Natural killer cell (primary cell): ENCODE measurements around the gene RENBP. TPM values are rescaled to one million over a fixed set of nuclear protein-coding genes. Genes with fewer than 3 reads are reported as not detected.

Experiments used
- ATAC-seq, 3 donors: fragments of 150-1000 bp in 2 of 3; fragments of 200-7000 bp in 1 of 3; cut with Tn5 transposase; 1 replicate in 1 of 3; 2 replicates in 2 of 3; pipeline ENCODE4 v1.10.0; 2021; ENCODE audit warnings: mild to moderate bottlenecking in 2 of 3, moderate library complexity in 2 of 3
- DNase-seq, 2 donors: peaks; one replicate each; pipeline versions ENCODE4 v3.0.0 to v3.0.0-alpha.2; 2013 to 2021; ENCODE audit warnings: mixed read lengths in 1 of 2
- H3K27ac ChIP-seq: one replicate; pipeline ENCODE4 v1.5.1; 2013; ENCODE audit warnings: mild to moderate bottlenecking, low read length
- H3K27me3 ChIP-seq: one replicate; pipeline ENCODE4 v1.6.1; 2013; ENCODE audit warnings: low read length; ENCODE audit not compliant: control insufficient read depth, insufficient read depth
- H3K36me3 ChIP-seq: one replicate; pipeline ENCODE4 v1.6.1; 2013; ENCODE audit warnings: low read length; ENCODE audit not compliant: control insufficient read depth, insufficient read depth
- H3K4me1 ChIP-seq: one replicate; pipeline ENCODE4 v1.6.1; 2013; ENCODE audit warnings: low read length; ENCODE audit not compliant: control insufficient read depth, insufficient read depth
- H3K4me3 ChIP-seq: one replicate; pipeline ENCODE4 v1.5.1; 2013; ENCODE audit warnings: low read length
- H3K9me3 ChIP-seq: one replicate; pipeline ENCODE4 v1.6.1; 2013; ENCODE audit warnings: low read length; ENCODE audit not compliant: control insufficient read depth, insufficient read depth
- H3K27ac Mint-ChIP-seq, 2 donors: one replicate each; pipeline ENCODE4 v1.8.0; 2022; ENCODE audit warnings: mild to moderate bottlenecking in 2 of 2, mixed read lengths in 2 of 2, moderate library complexity in 1 of 2
- H3K27me3 Mint-ChIP-seq, 2 donors: one replicate each; pipeline ENCODE4 v1.8.0; 2022; ENCODE audit warnings: low read depth in 2 of 2, mixed read lengths in 2 of 2
- H3K36me3 Mint-ChIP-seq: one replicate; pipeline ENCODE4 v1.8.0; 2022; ENCODE audit warnings: mixed read lengths
- H3K4me1 Mint-ChIP-seq, 2 donors: one replicate each; pipeline ENCODE4 v1.8.0; 2022; ENCODE audit warnings: mixed read lengths in 2 of 2
- H3K4me3 Mint-ChIP-seq: one replicate; pipeline ENCODE4 v1.8.0; 2022; ENCODE audit warnings: mild to moderate bottlenecking, moderate library complexity, mixed read lengths
- H3K9me3 Mint-ChIP-seq, 2 donors: one replicate each; pipeline ENCODE4 v1.8.0; 2022; ENCODE audit warnings: mixed read lengths in 2 of 2
- WGBS: methylation state at CpG from one replicate; pipeline ENCODE4 v1.1.7; 2013; ENCODE audit warnings: missing lambda C conversion rate; ENCODE audit not compliant: insufficient coverage; 5-methylcytosine and 5-hydroxymethylcytosine counted together
- intact Hi-C: fragments of 100-400 bp; cut with micrococcal nuclease; formaldehyde crosslinking; loops from one replicate; pipeline ENCODE4 v1.14.2; 2022
- total RNA-seq, 4 donors: library from RNA; stranded (reverse); fragments of 120-200 nt in 1 of 4; gene quantifications; one replicate each; pipeline versions ENCODE4 v1.2.3 to v1.2.4, GENCODE V29; 2013 to 2022
- TF ChIP-seq, protein P1 (sequence below): fragments of 200-600 bp; IDR thresholded peaks from one replicate; pipeline ENCODE4 v1.8.0; 2022; ENCODE audit warnings: antibody characterized with exemption

The RENBP gene
- total RNA-seq, 3 donors from 2014 or later (not counting 1 experiment from before 2014, with no cell fraction given) = 14.3 to 17.1 (median 15.2) TPM

DNA sequence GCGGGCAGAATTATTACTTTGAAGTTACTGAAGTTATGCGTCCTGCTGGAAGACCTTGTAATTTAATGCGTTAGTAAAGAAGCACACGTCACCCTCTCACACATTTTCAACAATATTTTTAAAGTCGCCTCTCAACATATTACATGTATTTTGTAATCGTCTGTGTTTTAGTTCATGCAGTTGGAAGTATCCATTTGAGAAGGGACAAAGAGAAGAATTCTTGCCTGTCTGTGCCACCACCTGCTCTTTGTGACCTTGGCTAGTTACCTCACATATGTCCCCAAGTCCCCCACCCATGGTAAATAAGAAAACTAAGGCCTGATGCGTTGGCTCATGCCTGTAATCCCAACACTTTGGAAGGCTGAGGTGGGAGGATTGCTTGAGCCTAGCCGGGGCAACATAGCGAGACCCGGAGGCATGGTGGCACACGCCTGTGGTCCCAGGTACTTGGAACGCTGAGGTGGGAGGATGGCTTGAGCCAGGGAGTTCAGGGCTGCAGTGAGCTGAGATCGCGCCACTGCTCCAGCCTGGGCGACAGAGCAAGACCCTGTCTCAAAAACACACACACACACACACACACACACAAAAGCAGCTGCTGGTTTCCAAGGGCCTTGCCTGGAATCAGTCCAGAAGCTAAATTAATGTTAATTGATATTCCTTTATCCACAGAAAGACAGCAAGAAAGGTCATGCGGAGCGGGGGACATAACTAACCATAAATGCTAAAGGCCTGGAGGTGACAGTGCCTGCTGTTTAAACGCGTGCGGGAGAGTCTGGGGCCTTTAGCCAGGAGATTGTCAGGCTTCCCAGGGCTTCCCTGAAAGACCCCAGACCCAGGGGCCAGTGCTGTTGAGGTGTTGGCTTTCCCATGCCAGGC is 28.9 kb upstream of the RENBP start:
- no peaks in the 10 kb centered on the region for H3K9me3 ChIP-seq
- 78% methylated on average over 10 of the region's 20 CpGs for WGBS
- H3K4me3 ChIP-seq = peak overlapping the region; percentile 59
- Mint-ChIP-seq H3K4me1 (peaks cover 23 to 25% of the 10 kb centered on the region in 2 donors), H3K9me3 (no peaks in the 10 kb centered on the region), H3K27me3 (no peaks in the 10 kb centered on the region), H3K4me3 (peak overlapping the region; percentile 86), H3K36me3 (no peaks in the 10 kb centered on the region), H3K27ac (peak overlapping the region; percentile 99 to 100)
- no peaks in the 10 kb centered on the region for H3K27me3 ChIP-seq
- no peak for ATAC-seq
- TF ChIP-seq, protein P1, sequence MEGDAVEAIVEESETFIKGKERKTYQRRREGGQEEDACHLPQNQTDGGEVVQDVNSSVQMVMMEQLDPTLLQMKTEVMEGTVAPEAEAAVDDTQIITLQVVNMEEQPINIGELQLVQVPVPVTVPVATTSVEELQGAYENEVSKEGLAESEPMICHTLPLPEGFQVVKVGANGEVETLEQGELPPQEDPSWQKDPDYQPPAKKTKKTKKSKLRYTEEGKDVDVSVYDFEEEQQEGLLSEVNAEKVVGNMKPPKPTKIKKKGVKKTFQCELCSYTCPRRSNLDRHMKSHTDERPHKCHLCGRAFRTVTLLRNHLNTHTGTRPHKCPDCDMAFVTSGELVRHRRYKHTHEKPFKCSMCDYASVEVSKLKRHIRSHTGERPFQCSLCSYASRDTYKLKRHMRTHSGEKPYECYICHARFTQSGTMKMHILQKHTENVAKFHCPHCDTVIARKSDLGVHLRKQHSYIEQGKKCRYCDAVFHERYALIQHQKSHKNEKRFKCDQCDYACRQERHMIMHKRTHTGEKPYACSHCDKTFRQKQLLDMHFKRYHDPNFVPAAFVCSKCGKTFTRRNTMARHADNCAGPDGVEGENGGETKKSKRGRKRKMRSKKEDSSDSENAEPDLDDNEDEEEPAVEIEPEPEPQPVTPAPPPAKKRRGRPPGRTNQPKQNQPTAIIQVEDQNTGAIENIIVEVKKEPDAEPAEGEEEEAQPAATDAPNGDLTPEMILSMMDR = no peak
- no peaks in the 10 kb centered on the region for H3K36me3 ChIP-seq
- intact Hi-C loops = no loop called here
- peak overlapping the region; percentile 81 for H3K27ac ChIP-seq
- peaks cover 34% of the 10 kb centered on the region for H3K4me1 ChIP-seq
- DNase-seq = no peak

DNA sequence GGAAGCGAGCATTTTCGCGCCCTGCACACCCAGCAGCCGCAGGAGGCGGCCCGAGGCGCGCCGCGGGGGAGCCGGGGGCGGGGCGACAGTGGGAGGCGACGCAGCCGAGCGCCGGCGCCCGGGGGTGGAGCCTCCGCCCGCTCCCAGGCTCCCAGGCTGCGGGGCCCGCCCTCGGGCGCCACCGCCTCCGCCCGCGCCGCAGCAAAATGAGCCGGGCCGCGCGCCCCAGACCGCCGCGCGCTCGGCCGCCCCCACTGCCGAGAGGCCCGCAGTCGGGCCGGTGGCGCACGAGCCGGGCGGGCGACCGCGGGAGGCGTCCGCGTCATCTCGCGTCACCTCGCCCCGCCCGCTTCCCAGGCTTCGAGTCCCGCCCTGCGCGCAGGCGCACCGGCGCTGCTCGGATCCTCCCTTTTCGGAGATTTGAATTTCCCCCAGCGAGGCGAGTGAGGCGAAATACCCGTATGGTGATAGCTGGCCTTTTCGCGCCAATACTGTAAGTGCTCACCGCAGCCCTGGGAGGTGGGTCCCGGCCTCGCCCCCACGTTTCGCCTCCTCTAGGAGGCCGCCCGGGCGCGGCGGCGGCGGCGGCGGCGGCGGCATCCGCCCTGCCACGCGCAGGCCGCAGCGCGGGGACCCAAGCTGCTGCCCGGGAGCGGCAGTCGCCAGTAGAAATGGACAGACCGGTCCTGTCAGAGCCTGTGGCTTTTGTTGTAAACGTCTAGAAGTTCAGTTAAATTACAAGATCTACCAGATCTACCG is 28.1 kb upstream of the RENBP start, which contains the start of gene TMEM187:
Gene TMEM187 (plus strand): TSS at position 387 of the 759 bp plus-strand sequence. CDS start 9,309 bp downstream, outside the sequence.
- H3K4me1 Mint-ChIP-seq = peaks cover 32 to 33% of the 10 kb centered on the region in 2 donors
- ATAC-seq = peak; percentile 61 to 76 (median 63)

DNA sequence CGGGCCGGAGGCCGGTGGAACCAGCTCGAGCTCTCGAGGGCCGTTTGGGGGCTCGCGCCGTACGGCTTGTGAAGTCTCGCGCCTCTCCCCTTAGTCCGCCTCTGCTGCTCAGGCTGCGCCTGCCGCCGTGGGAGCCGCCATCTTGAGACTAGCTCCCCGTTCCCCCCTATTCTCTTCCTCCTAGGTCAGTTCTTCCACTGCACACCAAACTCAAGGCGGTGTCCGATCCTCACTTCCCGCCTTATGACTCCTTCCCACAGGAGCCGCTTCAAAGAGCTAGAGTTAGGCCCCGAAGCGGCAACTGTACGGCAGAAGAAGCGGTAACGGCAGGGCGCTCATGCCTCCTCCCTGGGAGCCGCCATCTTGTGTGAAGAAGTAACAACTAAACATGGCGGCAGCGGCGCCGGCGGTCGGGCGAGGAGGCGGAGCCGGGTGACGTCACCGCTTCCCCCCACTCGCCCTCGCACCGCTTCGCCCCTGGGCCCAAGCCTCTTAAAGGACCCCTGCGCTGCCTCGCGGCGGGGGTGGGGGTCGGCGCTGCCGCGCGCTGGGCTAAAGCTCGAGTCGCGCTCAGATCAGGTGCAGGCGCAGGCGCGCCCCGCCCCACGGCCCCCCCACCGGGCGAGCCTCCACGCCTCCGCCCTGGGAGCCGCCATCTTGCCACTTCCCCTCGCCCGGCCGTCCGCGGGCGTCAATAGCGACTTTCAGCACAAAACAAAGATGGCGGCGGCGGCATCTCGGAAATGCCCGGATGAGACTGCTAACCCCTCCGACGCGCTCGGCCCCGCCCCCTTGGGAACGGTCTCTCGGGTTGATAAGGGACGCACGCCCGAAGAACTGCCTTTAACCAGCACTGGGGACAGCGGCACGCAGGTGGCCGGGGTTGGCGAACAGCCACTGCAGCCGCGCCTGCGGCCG is 27.3 kb upstream of the RENBP start, which contains the start of gene HCFC1:
Gene HCFC1 (minus strand): TSS at position 369 of the 918 bp plus-strand sequence. CDS start 978 bp downstream, outside the sequence.
- intact Hi-C loops = loop anchor here (2.0 kb wide), 1 partner anchor 401 kb away; no protein-coding TSS in a partner anchor
- ATAC-seq (peak; percentile 50 to 71 (median 56)), DNase-seq (peak; percentile 85 to 93)
- peak within 1 kb of the TSS; percentile 100 for H3K4me3 Mint-ChIP-seq
- Histone ChIP-seq H3K4me3 (peak within 1 kb of the TSS; percentile 97), H3K9me3 (no peaks in the 10 kb centered on the region), H3K27ac (peak within 1 kb of the TSS; percentile 100), H3K27me3 (no peaks in the 10 kb centered on the region), H3K4me1 (peaks cover 50% of the 10 kb centered on the region), H3K36me3 (no peaks in the 10 kb centered on the region)
- H3K27me3 Mint-ChIP-seq = no peaks in the 10 kb centered on the region
- no peaks in the 10 kb centered on the region for H3K9me3 Mint-ChIP-seq
- TF ChIP-seq, protein P1 = no peak
- peaks cover 39 to 40% of the 10 kb centered on the region in 2 donors for H3K4me1 Mint-ChIP-seq
- WGBS = 0% methylated on average over 95 of the region's 96 CpGs
- H3K36me3 Mint-ChIP-seq = no peaks in the 10 kb centered on the region
- H3K27ac Mint-ChIP-seq = peak within 1 kb of the TSS; percentile 99 to 100

More for the DNA sequence above, 28.1 kb upstream of the RENBP start, which contains the start of gene TMEM187:
- no peaks in the 10 kb centered on the region for H3K36me3 Mint-ChIP-seq
- peaks cover 42% of the 10 kb centered on the region for H3K4me1 ChIP-seq
- H3K36me3 ChIP-seq = no peaks in the 10 kb centered on the region
- H3K9me3 Mint-ChIP-seq = no peaks in the 10 kb centered on the region
- no peaks in the 10 kb centered on the region for H3K27me3 ChIP-seq
- peak within 1 kb of the TSS; percentile 97 for H3K4me3 ChIP-seq
- peak within 1 kb of the TSS; percentile 99 to 100 for H3K27ac Mint-ChIP-seq
- no peaks in the 10 kb centered on the region for H3K9me3 ChIP-seq
- under 1% methylated on average over 102 of the region's 103 CpGs for WGBS
- no peaks in the 10 kb centered on the region for H3K27me3 Mint-ChIP-seq
- H3K27ac ChIP-seq = peak within 1 kb of the TSS; percentile 100
- peak within 1 kb of the TSS; percentile 100 for H3K4me3 Mint-ChIP-seq
- TF ChIP-seq, protein P1 = no peak
- intact Hi-C loops = no loop called here
- peak; percentile 83 to 94 for DNase-seq
